Neural cell (in vitro differentiated cells): ENCODE data around the gene B4GALT1. TPM values are rescaled to one million over a fixed set of nuclear protein-coding genes. Genes with fewer than 3 reads are reported as not detected.

Source experiments
- H2AFZ ChIP-seq: fragments of 200-600, 300-800 bp; sonication (generic), shearing (Covaris generic); 2 replicates; pipeline ENCODE4 v1.6.0; 2014; ENCODE audit warnings: low read depth, mild to moderate bottlenecking, antibody characterized with exemption, low read length, moderate library complexity
- H3F3A ChIP-seq: fragments of 200-600 bp; shearing (Covaris generic); 2 replicates; pipeline ENCODE4 v1.6.1; 2016; ENCODE audit warnings: mild to moderate bottlenecking, moderate library complexity, mixed read lengths, antibody characterized with exemption, low read length; ENCODE audit not compliant: insufficient read depth, poor library complexity, severe bottlenecking
- H3K27ac ChIP-seq: fragments of 200-600, 300-800 bp; sonication (generic), shearing (Covaris generic); 2 replicates; pipeline ENCODE4 v1.5.1; 2014; ENCODE audit warnings: mild to moderate bottlenecking, low read length, moderate library complexity
- H3K27me3 ChIP-seq: fragments of 300-800, 200-600 bp; sonication (generic), shearing (Covaris generic); 2 replicates; pipeline ENCODE4 v1.6.0; 2014; ENCODE audit warnings: mild to moderate bottlenecking, low read depth, low read length, moderate library complexity; ENCODE audit not compliant: insufficient read depth
- H3K36me3 ChIP-seq: fragments of 300-800, 200-600 bp; sonication (generic), shearing (Covaris generic); 2 replicates; pipeline ENCODE4 v1.5.1; 2014; ENCODE audit warnings: mild to moderate bottlenecking, antibody characterized with exemption, low read length, moderate library complexity; ENCODE audit not compliant: insufficient read depth
- H3K4me2 ChIP-seq: fragments of 300-800, 200-600 bp; sonication (generic), shearing (Covaris generic); 2 replicates; pipeline ENCODE4 v1.6.0; 2014; ENCODE audit warnings: mild to moderate bottlenecking, low read length
- H3K4me3 ChIP-seq: fragments of 300-800, 200-600 bp; sonication (generic), shearing (Covaris generic); 2 replicates; pipeline ENCODE4 v1.5.1; 2014; ENCODE audit warnings: mild to moderate bottlenecking, low read length, moderate library complexity
- H3K79me2 ChIP-seq: fragments of 200-600 bp; shearing (Covaris generic); replicated peaks from 2 replicates; pipeline ENCODE4 v1.6.0; 2014; ENCODE audit warnings: mild to moderate bottlenecking, low read length, moderate library complexity; ENCODE audit not compliant: insufficient read depth
- H3K9ac ChIP-seq: fragments of 300-800, 200-600 bp; sonication (generic), shearing (Covaris generic); 2 replicates; pipeline ENCODE4 v1.6.1; 2016; ENCODE audit warnings: mild to moderate bottlenecking, low read length, mixed read lengths
- H3K9me2 ChIP-seq: fragments of 200-600 bp; shearing (Covaris generic); 2 replicates; pipeline ENCODE4 v1.6.1; 2016; ENCODE audit warnings: mild to moderate bottlenecking, low read length, mixed read lengths; ENCODE audit not compliant: insufficient read depth
- H3K9me3 ChIP-seq: fragments of 200-600, 300-800 bp; sonication (generic), shearing (Covaris generic); 2 replicates; pipeline ENCODE4 v1.6.1; 2016; ENCODE audit warnings: mild to moderate bottlenecking, mixed run types, low read length, moderate library complexity, mixed read lengths
- H4K20me1 ChIP-seq: fragments of 200-600 bp; shearing (Covaris generic); 2 replicates; pipeline ENCODE4 v1.6.1; 2016; ENCODE audit warnings: mild to moderate bottlenecking, mixed run types; ENCODE audit not compliant: insufficient read depth
- CTCF ChIP-seq: fragments of 450-650 bp; IDR thresholded peaks from 2 replicates; pipeline ENCODE4 v1.5.1; 2014; ENCODE audit warnings: antibody characterized with exemption, mild to moderate bottlenecking, moderate library complexity; ENCODE audit not compliant: poor library complexity, severe bottlenecking
- EP300 ChIP-seq: fragments of 450-650 bp; conservative IDR thresholded peaks from 2 replicates; pipeline ENCODE4 v1.6.1; 2014; ENCODE audit warnings: antibody characterized with exemption, mild to moderate bottlenecking, moderate library complexity; ENCODE audit not compliant: poor library complexity, severe bottlenecking
- EZH2 ChIP-seq: fragments of 200-600, 300-800 bp; shearing (Covaris generic), sonication (generic); IDR thresholded peaks from 2 replicates; pipeline ENCODE4 v1.6.1; 2014; ENCODE audit warnings: antibody characterized with exemption, low read length, borderline replicate concordance, mild to moderate bottlenecking; ENCODE audit not compliant: insufficient read depth, poor library complexity, severe bottlenecking
- MXI1 ChIP-seq: fragments of 450-650 bp; conservative IDR thresholded peaks from 2 replicates; pipeline ENCODE4 v1.6.1; 2014; ENCODE audit warnings: antibody characterized with exemption, mild to moderate bottlenecking; ENCODE audit not compliant: poor library complexity, severe bottlenecking
- POLR2AphosphoS5 ChIP-seq: IDR thresholded peaks from 2 replicates; pipeline ENCODE4 v1.6.1; 2012
- RAD21 ChIP-seq: fragments of 450-650 bp; conservative IDR thresholded peaks from 2 replicates; pipeline ENCODE4 v1.6.1; 2014; ENCODE audit warnings: antibody characterized with exemption, mild to moderate bottlenecking, moderate library complexity
- REST ChIP-seq: IDR thresholded peaks from 2 replicates; pipeline ENCODE4 v1.6.1; 2012; ENCODE audit warnings: borderline replicate concordance
- SMC3 ChIP-seq: fragments of 450-650 bp; conservative IDR thresholded peaks from 2 replicates; pipeline ENCODE4 v1.6.1; 2014; ENCODE audit warnings: antibody characterized with exemption, mild to moderate bottlenecking, moderate library complexity; ENCODE audit not compliant: poor library complexity
- TAF1 ChIP-seq: IDR thresholded peaks from 2 replicates; pipeline ENCODE4 v1.6.1; 2012; ENCODE audit warnings: low read depth
- polyA plus RNA-seq: library from polyadenylated mRNA; depleted of rRNA; stranded (reverse); fragments of >200 nt; gene quantifications from 2 replicates; pipeline ENCODE4 v1.2.3, GENCODE V29; 2014

Gene B4GALT1
- polyA plus RNA-seq, 1 donor from 2014 or later = 0.41 TPM

GRCh38 chr9:33184963-33185362 lies 17.8 kb upstream of the B4GALT1 start:
- Histone ChIP-seq H3F3A (no peaks in the 10 kb centered on the region), H3K9ac (no peak overlapping the region), H3K4me3 (no peak overlapping the region), H3K9me2 (no peaks in the 10 kb centered on the region), H2AFZ (no peak overlapping the region), H3K4me2 (no peak overlapping the region), H3K79me2 (no peaks in the 10 kb centered on the region), H3K9me3 (no peaks in the 10 kb centered on the region), H3K27me3 (no peaks in the 10 kb centered on the region), H3K36me3 (no peaks in the 10 kb centered on the region), H3K27ac (no peak overlapping the region), H4K20me1 (no peaks in the 10 kb centered on the region)
- TF ChIP-seq RAD21 (no peak), POLR2AphosphoS5 (no peak), EP300 (no peak), REST (no peak), TAF1 (no peak), EZH2 (no peak), CTCF (no peak), MXI1 (no peak), SMC3 (no peak)

GRCh38 chr9:33182519-33182918 lies 15.4 kb upstream of the B4GALT1 start:
- H3K9me3 ChIP-seq = no peaks in the 10 kb centered on the region
- no peak overlapping the region for H3K4me3 ChIP-seq
- no peaks in the 10 kb centered on the region for H3K27me3 ChIP-seq
- H3K4me2 ChIP-seq = no peak overlapping the region
- TF ChIP-seq EZH2 (no peak), CTCF (no peak), EP300 (no peak), SMC3 (no peak), TAF1 (no peak), POLR2AphosphoS5 (no peak), RAD21 (no peak), REST (no peak), MXI1 (no peak)
- no peaks in the 10 kb centered on the region for H3K79me2 ChIP-seq
- H2AFZ ChIP-seq = no peak overlapping the region
- no peaks in the 10 kb centered on the region for H3K36me3 ChIP-seq
- no peaks in the 10 kb centered on the region for H4K20me1 ChIP-seq
- H3K9ac ChIP-seq = no peak overlapping the region
- H3K27ac ChIP-seq = no peak overlapping the region
- H3F3A ChIP-seq = no peaks in the 10 kb centered on the region
- no peaks in the 10 kb centered on the region for H3K9me2 ChIP-seq
